HCEC 1CT (cell line): ENCODE data around the gene C5orf63.
A peak's percentile ranks its signal among the peaks of the same experiment; 100 is the strongest.
"Not testable (repeated sequence)": the region's sequence is repeated elsewhere in the genome, so short reads cannot be mapped to it uniquely, and the experiment has no call there.

Source experiments
- DNase-seq: peaks from one replicate; pipeline ENCODE4 v3.0.0-alpha.2; 2017

C5orf63 gene

GRCh38 chr5:127072861-127073846 is at the start of gene C5orf63:
Gene C5orf63, minus strand, starts transcription at chr5:127073502. Its CDS starts 14,507 bp downstream, at chr5:127058995.
- DNase-seq, result peak; percentile 7

- no peak for DNase-seq
Measured at GRCh38 chr5:127112347-127112864, 39.1 kb upstream of the C5orf63 start.

- DNase-seq, result no peak
Measured at GRCh38 chr5:127111112-127111511, 37.8 kb upstream of the C5orf63 start.

- DNase-seq, result not testable (repeated sequence)
Measured at GRCh38 chr5:127108624-127109260, 35.4 kb upstream of the C5orf63 start.

GRCh38 chr5:127101935-127102334 is 28.6 kb upstream of the C5orf63 start:
- DNase-seq, result no peak

GRCh38 chr5:127101533-127101932 is 28.2 kb upstream of the C5orf63 start:
- DNase-seq, result no peak

GRCh38 chr5:127098241-127098640 is 24.9 kb upstream of the C5orf63 start:
- no peak for DNase-seq

- no peak for DNase-seq
Measured at GRCh38 chr5:127097278-127097677, 24.0 kb upstream of the C5orf63 start.

- DNase-seq, result no peak
Measured at GRCh38 chr5:127096328-127096993, 23.2 kb upstream of the C5orf63 start.

GRCh38 chr5:127094161-127094814 is 21.0 kb upstream of the C5orf63 start:
- DNase-seq, result no peak

- peak; percentile 57 for DNase-seq
Measured at GRCh38 chr5:127092690-127093089, 19.4 kb upstream of the C5orf63 start.

- peak; percentile 31 for DNase-seq
Measured at GRCh38 chr5:127089191-127089590, 15.9 kb upstream of the C5orf63 start.

GRCh38 chr5:127088251-127088650 is 14.9 kb upstream of the C5orf63 start:
- peak; percentile 98 for DNase-seq

- DNase-seq, result no peak
Measured at GRCh38 chr5:127086589-127086988, 13.3 kb upstream of the C5orf63 start.

- DNase-seq, result no peak
Measured at GRCh38 chr5:127085796-127086195, 12.5 kb upstream of the C5orf63 start.

- DNase-seq, result no peak
Measured at GRCh38 chr5:127085371-127085770, 12.1 kb upstream of the C5orf63 start.

- DNase-seq, result no peak
Measured at GRCh38 chr5:127084656-127085055, 11.4 kb upstream of the C5orf63 start.

GRCh38 chr5:127083711-127084110 is 10.4 kb upstream of the C5orf63 start:
- no peak for DNase-seq

- DNase-seq, result no peak
Measured at GRCh38 chr5:127079994-127080491, 6.7 kb upstream of the C5orf63 start.

- DNase-seq, result no peak
Measured at GRCh38 chr5:127077366-127077765, 4.1 kb upstream of the C5orf63 start.

GRCh38 chr5:127076315-127077129 is 3.2 kb upstream of the C5orf63 start:
- peak; percentile 58 for DNase-seq
